Posterior cingulate gyrus (tissue), 11 donors: ENCODE results near the gene NUP210L.
"Not testable (repeated sequence)": the region's sequence is repeated elsewhere in the genome, so short reads cannot be mapped to it uniquely, and the experiment has no call there.

ENCODE experiments used
- DNase-seq, 10 donors: peaks; one replicate each; pipeline versions ENCODE4 v3.0.0 to v3.0.0-alpha.2; 2020 to 2021; ENCODE audit warnings: mixed read lengths in 3 of 10
- intact Hi-C: fragments of 100-400 bp; cut with DNase I; formaldehyde crosslinking; loops from one replicate; pipeline ENCODE4 v1.15.1; 2023

NUP210L gene

DNA sequence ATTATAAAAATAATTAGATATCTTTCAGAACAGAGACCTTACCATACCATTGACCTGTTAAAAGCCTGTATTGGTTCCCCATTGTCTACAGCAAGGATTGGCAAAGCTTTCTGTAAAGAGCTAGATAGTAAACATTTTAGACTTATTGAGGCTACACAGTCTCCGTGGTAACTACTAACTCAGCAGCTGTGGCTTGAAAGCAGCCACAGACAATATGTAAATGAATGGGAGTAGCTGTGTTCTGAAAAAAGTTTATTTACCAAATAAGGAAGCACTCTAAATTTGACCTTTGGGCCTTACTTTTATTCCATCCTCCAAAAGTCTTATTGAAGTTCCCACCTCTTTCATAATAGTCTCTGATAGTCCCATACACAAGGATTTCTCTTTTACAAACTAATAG lies 39.7 kb downstream of the NUP210L start:
- no peak for DNase-seq
- intact Hi-C loops = no loop called here

DNA sequence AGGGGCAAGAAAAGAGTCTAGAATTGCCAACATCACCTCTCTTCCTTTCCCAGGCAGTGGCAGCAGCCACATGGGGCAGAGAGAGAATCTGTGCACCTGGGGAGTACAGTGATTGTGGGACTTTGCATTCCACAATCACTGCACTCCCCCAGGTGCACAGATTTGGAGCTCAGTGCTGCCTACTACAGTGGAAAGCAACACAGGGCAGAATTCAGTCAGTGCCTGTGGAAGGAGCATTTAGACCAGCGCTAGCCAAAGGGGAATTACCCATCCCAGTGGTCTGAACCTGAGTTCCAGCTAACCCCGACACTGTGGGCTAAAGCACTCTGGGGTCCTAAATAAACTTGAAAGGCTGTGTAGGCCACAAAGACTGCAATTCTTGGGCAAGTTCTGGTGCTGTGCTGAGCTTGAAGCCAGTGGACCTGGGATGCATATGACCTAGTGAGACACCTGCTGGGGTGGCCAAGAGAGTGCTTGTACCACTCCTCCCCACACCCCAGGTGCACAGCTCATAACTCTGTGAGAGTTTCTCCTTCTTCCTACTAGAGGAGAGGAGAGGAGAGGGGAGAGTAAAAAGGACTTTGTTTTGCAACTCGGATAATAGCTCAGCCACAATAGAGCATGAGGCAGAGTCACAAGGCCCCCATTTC lies 50.3 kb downstream of the NUP210L start:
- no peak for DNase-seq
- intact Hi-C loops = no loop called here

GRCh38 chr1:154100141-154100540 lies 54.7 kb downstream of the NUP210L start:
- intact Hi-C loops, DNase-seq: not testable (repeated sequence)

- no peak for DNase-seq
These were observed 57.0 kb downstream of the NUP210L start for GRCh38 chr1:154097873-154098272.

DNA sequence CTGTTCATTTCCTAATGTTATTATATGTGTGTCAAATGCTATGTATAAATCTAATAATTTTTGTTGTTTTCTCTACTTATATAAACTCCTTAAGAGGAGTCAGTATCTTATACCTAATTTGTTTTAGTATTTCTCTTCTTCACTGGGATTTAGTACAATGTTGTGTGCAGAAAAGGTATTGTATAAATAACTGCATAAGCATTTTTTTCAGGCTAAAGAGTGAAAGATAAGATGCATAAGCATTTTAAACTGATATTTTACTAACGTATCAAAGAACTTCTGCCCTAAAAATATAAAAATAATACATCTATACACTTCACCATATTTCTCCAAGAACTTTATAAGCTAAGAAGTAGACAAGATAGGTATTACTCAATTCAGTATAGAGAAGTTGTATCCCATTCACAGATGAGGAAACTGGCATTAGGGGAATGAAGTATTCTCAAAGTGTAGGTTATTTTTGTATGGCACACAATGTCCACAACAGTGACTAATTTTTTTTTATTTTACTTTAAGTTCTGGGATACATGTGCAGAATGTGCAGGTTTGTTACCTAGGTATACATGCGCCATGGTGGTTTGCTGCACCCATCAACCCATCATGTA lies 59.3 kb downstream of the NUP210L start:
- DNase-seq = no peak
- intact Hi-C loops = no loop called here

More at GRCh38 chr1:154097873-154098272, 57.0 kb downstream of the NUP210L start:
- intact Hi-C loops = no loop called here

DNA sequence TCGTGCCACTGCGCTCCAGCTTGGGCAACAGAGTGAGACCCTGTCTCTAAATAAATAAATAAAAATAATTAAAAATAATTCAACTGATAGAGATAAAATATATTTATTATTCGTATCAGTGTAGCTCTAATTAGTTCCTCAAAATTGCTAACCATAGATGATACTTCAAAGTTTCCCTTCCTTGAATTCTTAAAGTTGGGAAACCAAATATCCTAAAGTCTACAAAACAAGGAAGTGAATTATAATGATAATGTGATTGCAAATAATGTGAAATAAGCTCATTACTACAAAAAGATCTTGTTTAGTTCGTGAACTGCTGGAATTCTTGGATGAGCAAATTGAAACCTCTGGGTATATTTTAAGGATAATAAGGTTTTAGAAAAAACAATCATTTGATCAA lies 60.5 kb downstream of the NUP210L start:
- intact Hi-C loops = no loop called here
- no peak for DNase-seq

DNA sequence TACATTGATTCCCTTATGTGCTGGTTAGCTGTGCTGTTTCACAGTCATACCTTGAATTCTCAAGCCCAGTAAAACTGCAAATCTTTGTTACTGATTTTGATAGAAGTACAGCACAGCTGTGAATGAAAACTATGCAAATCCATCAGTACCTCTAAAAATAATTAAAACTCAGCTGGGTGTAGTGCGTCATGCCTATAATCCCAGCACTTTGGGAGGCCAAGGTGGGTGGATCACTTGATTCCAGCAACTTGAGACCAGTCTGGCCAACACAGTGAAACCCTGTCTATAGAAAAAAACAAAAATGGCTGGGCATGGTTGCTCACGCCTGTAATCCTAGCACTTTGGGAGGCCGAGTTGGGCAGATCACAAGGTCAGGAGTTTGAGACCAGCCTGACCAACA lies 61.2 kb downstream of the NUP210L start:
- no peak for DNase-seq
- intact Hi-C loops = no loop called here

DNA sequence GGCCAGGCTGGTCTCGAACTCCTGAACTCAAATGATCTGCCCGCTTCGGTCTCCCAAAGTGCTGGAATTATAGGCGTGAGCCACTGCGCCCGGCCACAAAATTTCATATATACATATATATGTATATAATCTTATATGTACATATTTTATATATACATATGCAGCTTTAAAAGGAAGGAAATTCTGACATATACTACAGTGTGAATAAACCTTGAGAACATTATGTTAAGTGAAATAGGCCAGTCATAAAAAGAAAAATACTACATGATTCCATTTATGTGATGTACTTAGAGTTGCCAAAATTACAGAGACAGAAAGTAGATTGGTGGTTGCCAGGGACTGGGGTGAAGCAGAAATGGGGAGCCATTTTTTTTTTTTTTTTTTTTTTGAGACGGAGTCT lies 63.2 kb downstream of the NUP210L start:
- DNase-seq = no peak
- intact Hi-C loops = no loop called here

GRCh38 chr1:154087574-154087973 lies 67.3 kb downstream of the NUP210L start:
- no peak for DNase-seq
- intact Hi-C loops = no loop called here

GRCh38 chr1:154083057-154083456 lies 71.8 kb downstream of the NUP210L start:
- intact Hi-C loops = not testable (repeated sequence)

DNA sequence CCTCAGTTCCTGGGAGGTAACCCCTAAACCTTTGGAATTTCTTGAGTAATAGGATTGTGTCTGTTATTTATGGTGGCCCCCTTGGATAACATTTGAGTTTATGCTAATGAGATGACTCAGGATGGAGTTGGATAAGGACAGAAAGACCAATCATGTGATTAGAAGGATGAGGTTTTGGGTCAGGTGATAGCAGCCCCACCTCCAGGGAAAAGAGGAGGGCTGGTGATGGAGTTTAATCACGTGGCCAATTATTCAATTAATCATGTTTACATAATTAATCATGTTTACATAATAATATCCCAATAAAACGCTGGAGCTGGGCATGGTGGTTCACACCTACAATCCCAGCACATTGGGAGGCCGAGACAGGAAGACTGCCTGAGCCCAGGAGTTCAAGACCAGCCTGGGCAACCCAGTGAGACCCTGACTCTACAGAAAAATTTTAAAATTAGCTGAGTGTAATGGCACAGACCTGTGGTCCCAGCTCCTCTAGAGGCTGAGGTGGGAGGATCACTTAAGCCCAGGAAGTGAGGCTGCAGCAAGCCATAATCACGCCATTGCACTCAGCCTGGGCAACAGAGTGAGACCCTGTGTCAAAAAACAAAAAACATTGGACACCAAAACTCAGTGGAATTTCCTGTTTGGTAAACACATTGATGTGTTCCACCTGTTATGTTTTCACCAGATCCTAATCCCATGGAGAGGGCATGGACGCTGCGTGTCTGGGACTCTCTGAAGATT lies 73.3 kb downstream of the NUP210L start:
- DNase-seq = no peak
- intact Hi-C loops = no loop called here

More at GRCh38 chr1:154083057-154083456, 71.8 kb downstream of the NUP210L start:
- not testable (repeated sequence) for DNase-seq

DNA sequence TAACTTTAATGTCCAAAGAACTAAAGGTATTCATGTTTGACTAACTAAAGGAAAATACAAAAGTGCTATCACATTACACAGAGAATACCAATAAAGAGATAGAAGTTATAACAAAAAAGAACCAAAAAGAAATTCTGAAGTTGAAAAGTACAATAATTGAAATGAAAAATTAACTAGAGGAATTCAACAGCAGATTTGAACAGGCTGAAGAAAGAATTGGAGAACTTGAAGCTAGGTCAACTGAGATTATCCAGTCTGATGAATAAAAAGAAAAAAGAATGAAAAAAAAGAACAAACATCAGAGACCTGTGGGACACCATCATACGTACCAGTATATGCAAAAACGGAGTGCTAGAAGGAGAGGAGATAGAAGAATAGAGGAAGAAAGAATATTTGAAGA lies 78.5 kb downstream of the NUP210L start:
- intact Hi-C loops = no loop called here
- no peak for DNase-seq

DNA sequence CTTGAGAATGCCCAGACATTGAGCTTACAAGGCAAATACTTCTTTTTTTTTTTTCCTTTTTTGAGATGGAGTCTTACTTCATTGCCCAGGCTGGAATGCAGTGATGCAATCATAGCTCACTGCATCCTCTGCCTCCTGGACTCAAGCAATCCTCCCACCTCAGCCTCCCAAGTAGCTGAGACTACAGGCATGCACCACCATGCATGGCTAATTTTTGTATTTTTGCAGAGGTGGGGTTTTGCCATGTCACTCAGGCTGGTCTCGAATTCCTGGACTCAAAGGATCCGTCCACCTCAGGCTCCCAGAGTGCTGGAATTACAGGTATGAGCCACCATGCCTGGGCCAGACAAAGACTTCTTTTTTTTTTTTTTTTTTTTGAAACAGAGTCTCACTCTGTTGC lies 79.1 kb downstream of the NUP210L start:
- DNase-seq = no peak
- intact Hi-C loops = no loop called here

- intact Hi-C loops = no loop called here
- DNase-seq = no peak
These were observed 92.6 kb downstream of the NUP210L start for GRCh38 chr1:154062309-154062708.

GRCh38 chr1:154047436-154047835 lies 107.4 kb downstream of the NUP210L start:
- intact Hi-C loops, DNase-seq: not testable (repeated sequence)

DNA sequence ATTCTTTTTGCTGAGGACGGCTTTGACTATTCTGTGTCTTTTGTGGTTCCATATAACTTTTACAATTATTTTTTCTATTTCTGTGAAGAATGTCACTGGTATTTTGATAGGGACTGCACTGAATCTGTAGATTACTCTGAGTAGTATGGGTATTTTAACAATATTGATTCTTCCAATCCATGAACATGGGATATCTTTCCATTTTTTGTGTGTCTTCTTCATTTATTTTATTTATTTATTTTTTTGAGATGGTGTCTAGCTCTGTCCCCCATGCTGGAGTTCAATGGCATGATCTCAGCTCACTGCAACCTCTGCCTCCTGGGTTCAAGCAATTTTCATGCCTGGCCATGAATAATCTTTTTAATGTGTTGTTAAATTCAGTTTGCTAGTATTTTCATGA lies 121.2 kb downstream of the NUP210L start:
- DNase-seq, intact Hi-C loops: not testable (repeated sequence)

GRCh38 chr1:154019940-154020339 lies 134.9 kb downstream of the NUP210L start:
- DNase-seq = no peak

GRCh38 chr1:154019269-154019668 lies 135.6 kb downstream of the NUP210L start:
- intact Hi-C loops = no loop called here
- no peak for DNase-seq

More at GRCh38 chr1:154019940-154020339, 134.9 kb downstream of the NUP210L start:
- intact Hi-C loops = loop anchor here (10.0 kb wide), 1 partner anchor 115 kb away; no protein-coding TSS in a partner anchor

DNA sequence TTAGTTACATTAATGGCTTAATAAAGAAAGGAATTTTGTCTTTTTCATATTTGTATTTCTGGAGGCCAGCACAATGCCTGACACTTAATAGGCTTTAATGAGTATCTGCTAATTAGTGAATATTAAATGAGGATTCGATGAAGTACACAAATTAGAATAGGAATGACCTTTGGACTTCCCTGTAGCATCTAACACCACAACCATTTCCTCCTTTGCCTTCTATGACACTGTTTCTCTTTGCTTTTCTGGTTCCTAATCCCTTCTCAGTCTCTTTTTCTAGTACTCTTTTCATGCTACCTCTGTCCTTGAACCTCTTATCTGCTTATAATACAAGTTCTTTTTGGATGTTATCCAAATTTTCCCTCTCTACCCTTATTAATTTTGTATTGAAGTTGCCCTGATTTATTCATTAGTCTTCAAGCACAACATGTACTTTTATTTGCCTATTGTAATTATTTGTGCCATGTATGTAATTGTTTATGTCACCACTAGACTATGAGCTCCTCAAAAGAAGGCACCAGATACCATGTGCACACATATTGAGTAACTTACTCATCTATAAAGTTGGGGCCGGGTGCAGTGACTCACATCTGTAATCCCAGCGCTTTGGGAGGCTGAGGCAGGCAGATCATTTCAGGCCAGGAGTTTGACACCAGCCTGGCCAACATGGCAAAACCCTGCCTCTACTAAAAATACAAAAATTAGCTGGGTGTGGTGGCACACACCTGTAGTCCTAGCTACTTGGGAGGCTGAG lies 140.5 kb downstream of the NUP210L start:
- DNase-seq = no peak
- intact Hi-C loops = no loop called here

GRCh38 chr1:154012543-154012942 lies 142.3 kb downstream of the NUP210L start:
- intact Hi-C loops, DNase-seq: not testable (repeated sequence)

GRCh38 chr1:154012129-154012528 lies 142.7 kb downstream of the NUP210L start:
- no peak for DNase-seq
- intact Hi-C loops = no loop called here
